ENCODE measurements around the gene ZFAND2B.

Gene ZFAND2B

GRCh38 chr2:219204425-219205164 lies 2.0 kb upstream of the ZFAND2B start:
- DNase-seq = no peak
- no peak overlapping the region for H3K27ac Mint-ChIP-seq
- H3K4me3 Mint-ChIP-seq = no peak overlapping the region
- peaks cover 48% of the 10 kb centered on the region for H3K4me1 Mint-ChIP-seq
- peaks cover 5% of the 10 kb centered on the region for H3K27me3 Mint-ChIP-seq
- peaks cover 23% of the 10 kb centered on the region for H3K36me3 Mint-ChIP-seq
- peaks cover 7% of the 10 kb centered on the region for H3K9me3 Mint-ChIP-seq
- CTCF ChIA-PET = interaction anchor here (1.0 to 1.2 kb wide), 2 partner anchors 15 to 90 kb away, joined by 4 read pairs; no protein-coding TSS in a partner anchor

GRCh38 chr2:219205165-219205538 lies 1.4 kb upstream of the ZFAND2B start:
- Mint-ChIP-seq H3K36me3 (peaks cover 27% of the 10 kb centered on the region), H3K4me1 (peaks cover 53% of the 10 kb centered on the region), H3K4me3 (no peak overlapping the region), H3K27ac (no peak overlapping the region), H3K27me3 (peaks cover 4% of the 10 kb centered on the region), H3K9me3 (peaks cover 7% of the 10 kb centered on the region)
- CTCF ChIA-PET = interaction anchor here (1.4 kb wide), 2 partner anchors 33 to 86 kb away, joined by 4 to 12 read pairs; no protein-coding TSS in a partner anchor
- DNase-seq = no peak

- Mint-ChIP-seq H3K36me3 (peaks cover 27% of the 10 kb centered on the region), H3K9me3 (peaks cover 4% of the 10 kb centered on the region), H3K27me3 (no peaks in the 10 kb centered on the region), H3K4me1 (peaks cover 53% of the 10 kb centered on the region), H3K4me3 (peak overlapping the region; percentile 87), H3K27ac (peak overlapping the region; percentile 98)
- no peak for DNase-seq
- CTCF ChIA-PET = interaction anchor here (0.8 to 1.9 kb wide), 11 partner anchors 10 to 89 kb away, joined by 3 to 12 read pairs (median 6); partner anchors contain the start of genes CNPPD1, GLB1L, NHEJ1 and STK16
These were observed 628 bp upstream of the ZFAND2B start for GRCh38 chr2:219205981-219206327.

GRCh38 chr2:219207134-219207883 lies 727 bp downstream of the ZFAND2B start:
- Mint-ChIP-seq H3K27me3 (no peaks in the 10 kb centered on the region), H3K36me3 (peaks cover 35% of the 10 kb centered on the region), H3K4me1 (peaks cover 65% of the 10 kb centered on the region), H3K27ac (peak overlapping the region; percentile 98), H3K9me3 (peaks cover 2% of the 10 kb centered on the region), H3K4me3 (peak overlapping the region; percentile 87)
- DNase-seq = no peak
- CTCF ChIA-PET = interaction anchor here (0.7 to 6.8 kb wide), 7 partner anchors 31 to 93 kb away, joined by 3 to 70 read pairs (median 7); partner anchors contain the start of genes CNPPD1, NHEJ1 and SLC23A3

GRCh38 chr2:219207884-219208740 lies 1.5 kb downstream of the ZFAND2B start:
- DNase-seq = no peak
- peaks cover 34% of the 10 kb centered on the region for H3K36me3 Mint-ChIP-seq

GRCh38 chr2:219209236-219210195 lies 2.9 kb downstream of the ZFAND2B start:
- CTCF ChIA-PET = interaction anchor here (0.8 to 6.8 kb wide), 5 partner anchors 16 to 55 kb away, joined by 3 to 70 read pairs (median 4); partner anchors contain the start of genes CNPPD1, NHEJ1 and SLC23A3
- DNase-seq = no peak
- H3K9me3 Mint-ChIP-seq = peaks cover under 1% of the 10 kb centered on the region
- H3K27me3 Mint-ChIP-seq = no peaks in the 10 kb centered on the region
- H3K27ac Mint-ChIP-seq = peak overlapping the region; percentile 80
- H3K36me3 Mint-ChIP-seq = peaks cover 40% of the 10 kb centered on the region
- peaks cover 66% of the 10 kb centered on the region for H3K4me1 Mint-ChIP-seq
- peak overlapping the region; percentile 18 for H3K4me3 Mint-ChIP-seq

More at GRCh38 chr2:219207884-219208740, 1.5 kb downstream of the ZFAND2B start:
- H3K27ac Mint-ChIP-seq = peak overlapping the region; percentile 98
- peak overlapping the region; percentile 87 for H3K4me3 Mint-ChIP-seq
- no peaks in the 10 kb centered on the region for H3K27me3 Mint-ChIP-seq
- CTCF ChIA-PET = interaction anchor here (0.7 to 6.8 kb wide), 8 partner anchors 15 to 92 kb away, joined by 3 to 70 read pairs (median 4); partner anchors contain the start of genes NHEJ1 and SLC23A3
- peaks cover 2% of the 10 kb centered on the region for H3K9me3 Mint-ChIP-seq
- peaks cover 66% of the 10 kb centered on the region for H3K4me1 Mint-ChIP-seq

- CTCF ChIA-PET = interaction anchor here (1.1 to 6.8 kb wide), 2 partner anchors 39 to 45 kb away, joined by 4 to 70 read pairs; partner anchors contain the start of gene SLC23A3
- H3K27me3 Mint-ChIP-seq = no peaks in the 10 kb centered on the region
- peaks cover 64% of the 10 kb centered on the region for H3K4me1 Mint-ChIP-seq
- H3K27ac Mint-ChIP-seq = peak overlapping the region; percentile 91
- peaks cover 44% of the 10 kb centered on the region for H3K36me3 Mint-ChIP-seq
- no peak for DNase-seq
- H3K9me3 Mint-ChIP-seq = no peaks in the 10 kb centered on the region
- H3K4me3 Mint-ChIP-seq = no peak overlapping the region
These were observed 3.8 kb downstream of the ZFAND2B start for GRCh38 chr2:219210196-219210885.

GRCh38 chr2:219210886-219211362 lies 4.3 kb downstream of the ZFAND2B start:
- H3K36me3 Mint-ChIP-seq = peaks cover 44% of the 10 kb centered on the region
- H3K9me3 Mint-ChIP-seq = no peaks in the 10 kb centered on the region
- H3K4me1 Mint-ChIP-seq = peaks cover 59% of the 10 kb centered on the region
- H3K27me3 Mint-ChIP-seq = no peaks in the 10 kb centered on the region
- no peak overlapping the region for H3K4me3 Mint-ChIP-seq
- no peak for DNase-seq
- H3K27ac Mint-ChIP-seq = peak overlapping the region; percentile 91
- CTCF ChIA-PET = interaction anchor here (0.6 to 6.8 kb wide), 9 partner anchors 12 to 86 kb away, joined by 3 to 70 read pairs (median 4); partner anchors contain the start of genes GLB1L, SLC23A3 and STK16

GRCh38 chr2:219213026-219213415 lies 6.4 kb downstream of the ZFAND2B start:
- H3K4me1 Mint-ChIP-seq = peaks cover 63% of the 10 kb centered on the region
- no peak overlapping the region for H3K27ac Mint-ChIP-seq

GRCh38 chr2:219213486-219214071 lies 7.0 kb downstream of the ZFAND2B start:
- CTCF ChIA-PET = interaction anchor here (0.9 to 6.8 kb wide), 4 partner anchors 35 to 57 kb away, joined by 3 to 70 read pairs (median 16); partner anchors contain the start of gene SLC23A3
- no peaks in the 10 kb centered on the region for H3K27me3 Mint-ChIP-seq
- DNase-seq = no peak
- peaks cover 37% of the 10 kb centered on the region for H3K36me3 Mint-ChIP-seq
- no peak overlapping the region for H3K4me3 Mint-ChIP-seq
- no peaks in the 10 kb centered on the region for H3K9me3 Mint-ChIP-seq
- peaks cover 58% of the 10 kb centered on the region for H3K4me1 Mint-ChIP-seq
- H3K27ac Mint-ChIP-seq = no peak overlapping the region

More at GRCh38 chr2:219213026-219213415, 6.4 kb downstream of the ZFAND2B start:
- Mint-ChIP-seq H3K27me3 (no peaks in the 10 kb centered on the region), H3K36me3 (peaks cover 43% of the 10 kb centered on the region), H3K9me3 (no peaks in the 10 kb centered on the region), H3K4me3 (no peak overlapping the region)
- CTCF ChIA-PET = interaction anchor here (0.9 to 6.8 kb wide), 5 partner anchors 21 to 56 kb away, joined by 3 to 70 read pairs (median 4); partner anchors contain the start of gene SLC23A3
- no peak for DNase-seq

GRCh38 chr2:219214141-219214540 lies 7.6 kb downstream of the ZFAND2B start:
- Mint-ChIP-seq H3K27ac (no peak overlapping the region), H3K27me3 (no peaks in the 10 kb centered on the region), H3K4me1 (peaks cover 56% of the 10 kb centered on the region), H3K36me3 (peaks cover 31% of the 10 kb centered on the region), H3K4me3 (no peak overlapping the region), H3K9me3 (no peaks in the 10 kb centered on the region)
- DNase-seq = no peak
- CTCF ChIA-PET = interaction anchor here (0.8 to 6.8 kb wide), 2 partner anchors 43 to 81 kb away, joined by 3 to 70 read pairs; partner anchors contain the start of gene SLC23A3
